HG02840 (cell line): ENCODE measurements around the gene VPS41.

Experiments
- ATAC-seq: cut with Tn5 transposase; IDR thresholded peaks from one replicate; pipeline ENCODE4 v1.9.1; 2021; ENCODE audit warnings: mild to moderate bottlenecking, moderate library complexity, moderate number of reproducible peaks; ENCODE audit not compliant: unreplicated experiment, low FRiP score

The VPS41 gene

GRCh38 chr7:38744746-38745145, 164.2 kb downstream of the VPS41 start:
- ATAC-seq, result no peak

GRCh38 chr7:38743899-38744298, 165.1 kb downstream of the VPS41 start:
- ATAC-seq, result no peak

- ATAC-seq, result no peak
Measured at GRCh38 chr7:38740041-38740440, 168.9 kb downstream of the VPS41 start.

- no peak for ATAC-seq
Measured at GRCh38 chr7:38736138-38736537, 172.9 kb downstream of the VPS41 start.

DNA sequence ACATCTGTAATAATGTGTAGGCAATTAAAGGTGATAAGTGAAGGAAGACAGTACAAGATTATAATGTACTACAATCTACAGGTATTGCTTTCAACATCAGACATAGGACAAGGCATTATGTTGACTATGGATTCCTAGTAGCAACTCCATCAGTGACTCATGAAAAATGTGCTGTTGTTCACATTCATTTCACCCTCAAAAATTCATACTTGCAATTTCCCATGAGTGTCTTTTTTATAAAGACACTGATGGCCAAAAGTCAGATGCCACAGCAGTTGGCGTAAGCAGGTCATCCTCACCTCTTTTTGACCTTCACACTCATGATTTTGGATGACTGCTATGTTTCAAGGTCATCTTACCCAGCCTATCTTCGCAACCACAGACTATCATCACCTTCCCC, 177.8 kb downstream of the VPS41 start:
- no peak for ATAC-seq

GRCh38 chr7:38728145-38728544, 180.8 kb downstream of the VPS41 start:
- no peak for ATAC-seq

GRCh38 chr7:38727184-38727940, 181.6 kb downstream of the VPS41 start:
- ATAC-seq, result no peak

DNA sequence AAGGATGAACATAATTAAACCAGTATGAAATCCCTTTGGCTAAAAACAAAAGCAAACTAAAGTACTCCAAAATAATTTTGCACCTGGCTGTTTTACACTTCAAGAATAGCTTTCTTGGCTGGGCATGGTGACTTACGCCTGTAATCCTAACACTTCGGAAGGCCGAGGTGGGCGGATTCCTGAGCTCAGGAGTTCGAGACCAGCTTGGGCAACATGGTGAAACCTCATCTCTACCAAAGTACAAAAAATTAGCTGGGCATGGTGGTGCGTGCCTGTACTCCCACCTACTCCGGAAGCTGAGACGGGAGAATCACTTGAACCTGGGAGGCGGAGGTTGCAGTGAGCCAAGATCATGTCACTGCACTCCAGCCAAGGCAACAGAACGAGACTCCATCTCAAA, 185.7 kb downstream of the VPS41 start:
- ATAC-seq, result no peak

DNA sequence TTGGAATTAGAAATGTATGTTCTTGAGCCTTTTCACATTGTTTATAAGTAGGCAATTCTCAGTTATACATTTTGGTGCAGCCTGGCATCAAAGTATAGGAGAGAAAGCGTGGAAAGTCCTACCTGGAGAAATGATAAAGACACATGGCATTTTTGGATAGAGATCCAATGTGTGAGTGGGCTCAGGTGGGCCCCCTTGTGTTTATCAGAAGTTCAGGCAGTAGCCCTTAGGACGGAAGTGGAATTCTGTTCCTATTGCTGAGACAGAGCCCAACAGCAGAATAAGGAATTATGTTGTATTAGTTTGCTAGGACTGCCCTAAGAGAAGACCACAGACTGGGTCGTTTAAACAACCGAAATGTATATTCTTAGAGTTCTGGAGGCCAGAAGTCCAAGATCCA, 192.6 kb downstream of the VPS41 start:
- ATAC-seq, result no peak

- no peak for ATAC-seq
Measured at GRCh38 chr7:38709123-38709522, 199.9 kb downstream of the VPS41 start.

DNA sequence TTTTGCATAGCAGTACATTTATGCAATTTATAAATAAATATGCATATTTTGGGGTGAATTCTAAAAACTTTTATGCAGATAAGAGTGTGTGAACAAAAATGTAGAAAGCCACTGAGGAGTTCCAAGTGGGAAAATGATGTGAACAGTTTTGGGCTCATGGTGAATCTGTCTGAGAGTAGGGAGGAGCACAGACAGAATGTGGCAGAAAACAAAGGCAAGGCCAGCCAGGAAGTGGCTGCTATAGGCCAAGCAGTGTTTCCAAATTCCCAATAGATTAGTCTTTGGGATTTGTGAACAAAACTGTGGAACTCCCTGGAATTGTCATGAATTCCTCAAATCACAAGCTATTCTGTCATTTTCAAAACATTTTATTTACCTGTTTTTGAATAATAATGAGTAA, 204.2 kb downstream of the VPS41 start:
- ATAC-seq, result no peak

GRCh38 chr7:38704041-38704547, 204.9 kb downstream of the VPS41 start:
- no peak for ATAC-seq

- ATAC-seq, result no peak
Measured at GRCh38 chr7:38703093-38703492, 205.9 kb downstream of the VPS41 start.

DNA sequence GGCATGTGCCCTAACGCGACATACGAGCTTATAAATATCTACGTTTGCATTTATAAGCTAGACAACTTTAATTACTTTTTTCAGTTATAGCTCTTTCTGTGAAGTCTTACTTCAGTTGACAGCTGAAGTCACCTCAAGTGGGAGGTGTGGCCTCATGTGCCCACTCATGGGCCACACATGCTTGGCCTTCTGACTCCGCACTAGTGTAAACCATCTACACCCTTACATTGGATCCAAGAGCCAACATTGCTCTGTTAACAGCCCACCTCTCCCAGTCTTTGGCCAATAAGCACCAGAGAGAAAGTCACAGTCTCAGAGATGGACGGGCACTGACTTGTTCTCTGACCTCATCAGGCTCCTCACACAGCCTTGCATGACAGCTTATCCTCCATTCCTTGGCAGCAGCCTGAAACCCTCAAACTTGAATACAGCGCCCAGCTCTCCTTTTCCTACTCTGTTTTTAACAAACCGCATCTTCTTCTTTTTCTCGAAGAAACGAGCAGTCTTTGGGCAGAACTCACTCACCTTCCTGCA, 206.9 kb downstream of the VPS41 start:
- ATAC-seq, result no peak

DNA sequence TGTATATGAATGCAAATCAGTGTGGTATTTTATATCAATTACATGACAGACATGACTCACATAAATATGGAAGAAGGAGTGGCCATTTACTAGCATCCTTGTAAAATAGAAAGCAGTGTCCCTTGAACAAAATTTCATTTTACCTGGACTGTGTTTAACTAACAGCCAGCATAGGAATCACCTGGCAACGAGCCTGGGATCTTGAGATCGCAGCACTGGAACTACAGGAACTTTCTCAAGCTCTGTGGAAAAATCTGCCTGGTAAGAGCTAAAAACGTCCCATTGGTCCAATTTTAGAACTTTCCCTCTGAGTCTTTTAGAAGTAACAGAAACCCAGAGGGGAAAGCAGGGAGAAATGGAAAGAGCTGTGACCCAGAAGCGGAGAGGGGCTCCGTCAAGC, 208.9 kb downstream of the VPS41 start:
- no peak for ATAC-seq

DNA sequence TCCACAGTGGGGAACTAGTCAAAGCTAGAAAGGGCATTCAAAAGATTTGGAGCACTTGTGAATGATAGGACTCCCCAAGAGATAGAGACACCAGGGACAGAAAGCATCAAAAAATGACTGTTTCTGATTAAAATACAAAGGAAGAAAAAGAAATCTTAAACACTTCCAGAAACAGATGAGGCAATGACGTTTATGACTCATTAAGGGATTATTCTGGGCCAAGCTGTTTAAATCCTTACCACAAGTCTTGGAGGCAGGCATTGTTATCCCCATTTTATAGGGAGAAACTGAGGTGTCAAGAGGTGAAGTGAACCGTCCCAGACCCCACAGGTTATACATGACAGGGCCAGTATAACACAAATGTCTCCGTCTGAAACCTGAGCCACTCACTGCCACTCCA, 209.5 kb downstream of the VPS41 start:
- ATAC-seq, result no peak

- ATAC-seq, result no peak
Measured at GRCh38 chr7:38694326-38694725, 214.7 kb downstream of the VPS41 start.

DNA sequence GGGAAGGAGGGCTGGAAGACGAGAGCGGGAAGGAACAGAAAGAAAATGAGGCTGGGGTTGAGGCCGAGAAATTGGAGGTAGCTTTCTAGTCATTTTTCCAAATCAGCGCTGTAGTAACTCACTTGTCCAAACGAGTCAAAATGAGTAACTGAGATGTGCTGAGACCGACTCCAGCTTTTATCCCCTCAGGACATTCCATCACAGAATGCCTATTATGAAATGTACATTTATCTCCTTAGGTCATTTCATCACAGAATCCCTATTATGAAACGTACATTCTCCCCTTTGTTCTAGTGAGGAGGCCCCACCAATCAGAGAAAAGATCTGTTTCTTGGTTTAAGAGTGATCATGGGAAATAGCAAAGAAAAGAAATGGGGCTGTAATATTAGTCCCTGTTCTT, 222.1 kb downstream of the VPS41 start:
- no peak for ATAC-seq

DNA sequence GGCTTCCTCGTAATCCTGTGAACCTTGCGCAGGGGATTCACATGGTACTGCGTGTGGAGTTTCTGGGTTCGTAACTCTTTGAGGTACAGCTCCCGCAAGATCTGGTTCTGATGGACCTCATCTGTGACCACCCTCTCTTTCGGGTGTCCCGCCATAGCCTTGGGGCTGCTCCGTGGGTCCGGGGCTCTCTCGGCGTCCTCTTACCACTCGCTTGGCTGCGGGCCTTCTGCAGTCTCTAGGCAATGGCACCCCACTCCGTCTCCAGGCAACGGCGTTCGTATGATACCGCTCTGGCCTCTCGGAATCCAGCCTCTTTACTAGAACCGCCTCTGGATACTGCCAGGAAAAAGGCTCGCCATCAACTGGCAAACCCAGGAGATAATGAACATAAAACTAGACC, 223.1 kb downstream of the VPS41 start:
- ATAC-seq, result no peak

DNA sequence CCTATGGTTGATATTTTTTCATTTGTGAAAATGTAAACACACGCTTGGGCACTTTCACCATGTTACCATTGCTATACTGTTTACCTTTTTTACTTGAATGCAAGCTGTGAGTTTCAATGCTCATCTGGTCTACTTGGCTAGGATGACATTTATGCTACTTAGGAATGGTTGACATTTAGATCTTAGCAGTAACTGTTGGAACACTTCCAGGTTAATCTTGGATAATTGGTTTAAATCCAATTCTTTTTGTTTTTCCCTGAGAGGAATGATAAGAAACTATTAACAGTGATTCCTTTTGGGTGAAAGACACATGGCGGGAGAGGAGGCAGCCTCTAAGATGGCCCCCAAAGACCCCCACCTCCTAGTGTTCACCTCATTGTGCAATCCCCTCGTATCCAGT, 226.4 kb downstream of the VPS41 start:
- ATAC-seq, result no peak

DNA sequence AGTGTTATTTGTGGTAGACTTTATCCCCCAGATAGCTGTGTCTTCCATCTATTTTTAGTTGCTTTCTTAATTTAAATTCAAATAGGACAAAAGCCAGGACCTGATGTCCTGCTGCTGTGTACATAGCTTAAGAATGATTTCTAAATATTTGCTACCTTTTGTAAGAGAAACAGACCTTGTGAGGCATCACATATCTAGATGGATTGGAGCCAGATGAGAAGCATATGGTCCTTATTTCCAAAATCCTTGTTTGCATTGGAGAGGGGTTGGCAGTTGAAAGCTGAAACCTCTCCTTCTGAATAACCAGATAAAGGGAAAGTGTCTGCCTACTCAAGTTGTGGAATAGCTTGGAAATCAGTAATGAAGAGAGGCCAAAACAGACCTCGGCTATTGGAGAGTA, 227.1 kb downstream of the VPS41 start:
- ATAC-seq, result no peak

- ATAC-seq, result no peak
Measured at GRCh38 chr7:38679419-38679818, 229.6 kb downstream of the VPS41 start.
